Keratinocyte (primary cell): ENCODE results near the gene NEGR1. TPM values are rescaled to one million over a fixed set of nuclear protein-coding genes. Genes with fewer than 3 reads are reported as not detected.

Experiments
- DNase-seq: peaks from one replicate; pipeline ENCODE4 v3.0.0-alpha.2; 2011; ENCODE audit warnings: low read depth, missing footprints, low spot score
- FAIRE-seq: peaks from 2 replicates; lab custom pipeline; 2011; peaks lifted over from hg19 to GRCh38; lab: Jason Lieb, UNC
- H2AFZ ChIP-seq: 2 replicates; pipeline ENCODE4 v1.6.0; 2012; ENCODE audit warnings: low read length, control low read depth, inconsistent platforms; ENCODE audit not compliant: control insufficient read depth
- H3K27ac ChIP-seq: 2 replicates; pipeline ENCODE4 v1.5.1; 2011; ENCODE audit warnings: low read length; ENCODE audit not compliant: control insufficient read depth, insufficient read depth
- H3K27me3 ChIP-seq: 3 replicates; pipeline ENCODE4 v1.6.0; 2011; ENCODE audit warnings: low read length; ENCODE audit not compliant: control insufficient read depth, insufficient read depth; ENCODE audit errors: extremely low read depth
- H3K36me3 ChIP-seq, 2 experiments: 2 replicates in 1 of 2; 3 replicates in 1 of 2; pipeline ENCODE4 v1.5.1; 2011; ENCODE audit warnings: low read length in 2 of 2, mild to moderate bottlenecking in 1 of 2; ENCODE audit not compliant: control insufficient read depth in 2 of 2, insufficient read depth in 2 of 2; ENCODE audit errors: extremely low read depth in 1 of 2
- H3K4me1 ChIP-seq: 3 replicates; pipeline ENCODE4 v1.5.1; 2011; ENCODE audit warnings: low read length; ENCODE audit not compliant: control insufficient read depth, insufficient read depth; ENCODE audit errors: extremely low read depth
- H3K4me2 ChIP-seq: 3 replicates; pipeline ENCODE4 v1.6.0; 2011; ENCODE audit warnings: low read depth, low read length; ENCODE audit not compliant: control insufficient read depth, insufficient read depth; ENCODE audit errors: extremely low read depth
- H3K4me3 ChIP-seq, 3 experiments: fragments of 200-600 bp in 1 of 3; sonication (generic) in 1 of 3; 2 replicates in 2 of 3; 3 replicates in 1 of 3; pipeline ENCODE4 v1.5.1; 2011 to 2016; ENCODE audit warnings: low read length in 3 of 3, mild to moderate bottlenecking in 3 of 3, control low read depth in 2 of 3, inconsistent platforms in 1 of 3, low read depth in 1 of 3, mixed read lengths in 1 of 3, mixed run types in 1 of 3, moderate library complexity in 1 of 3; ENCODE audit not compliant: control insufficient read depth in 2 of 3, insufficient read depth in 2 of 3; ENCODE audit errors: extremely low read depth in 1 of 3
- H3K79me2 ChIP-seq: 2 replicates; pipeline ENCODE4 v1.6.0; 2012; ENCODE audit warnings: low read length; ENCODE audit not compliant: control insufficient read depth, insufficient read depth
- H3K9ac ChIP-seq: 3 replicates; pipeline ENCODE4 v1.6.0; 2011; ENCODE audit warnings: low read length; ENCODE audit not compliant: control insufficient read depth, insufficient read depth; ENCODE audit errors: extremely low read depth
- H3K9me1 ChIP-seq: 3 replicates; pipeline ENCODE4 v1.6.0; 2011; ENCODE audit warnings: low read length; ENCODE audit not compliant: control insufficient read depth, insufficient read depth; ENCODE audit errors: extremely low read depth
- H3K9me3 ChIP-seq: 2 replicates; pipeline ENCODE4 v1.5.1; 2012; ENCODE audit warnings: low read depth, low read length; ENCODE audit not compliant: control insufficient read depth
- H4K20me1 ChIP-seq: 3 replicates; pipeline ENCODE4 v1.6.0; 2011; ENCODE audit warnings: low read length; ENCODE audit not compliant: control insufficient read depth, insufficient read depth; ENCODE audit errors: extremely low read depth
- EZH2 ChIP-seq: IDR thresholded peaks from one replicate; pipeline ENCODE4 v1.6.1; 2012; ENCODE audit warnings: inconsistent platforms, mild to moderate bottlenecking, low read length, moderate library complexity
- dilution Hi-C: fragments of 300-500 bp; cut with MboI; formaldehyde crosslinking; loops from one replicate; pipeline ENCODE4 v1.7.0; 2020; ENCODE audit warnings: low sequenced_read_pairs; ENCODE audit not compliant: extremely low pct_ligation_motif_present
- polyA plus RNA-seq, 5 experiments: library from polyadenylated mRNA; depleted of rRNA in 3 of 5; stranded (reverse) in 3 of 5; stranded (forward) in 1 of 5; unstranded in 1 of 5; fragments of >200 nt; gene quantifications; 1 replicate in 1 of 5; 2 replicates in 3 of 5; 3 replicates in 1 of 5; pipeline versions ENCODE4 v1.2.1 to v1.2.3, GENCODE V29; 2011 to 2012; ENCODE audit warnings: missing spikeins in 2 of 5, low read depth in 1 of 5, low replicate concordance in 1 of 5
- TF ChIP-seq, protein P1 (sequence below), 3 experiments: IDR thresholded peaks in 1 of 3; conservative IDR thresholded peaks in 1 of 3; optimal IDR thresholded peaks in 1 of 3; 2 replicates in 2 of 3; 3 replicates in 1 of 3; pipeline versions ENCODE3 to v1.5.1; 2011; ENCODE audit warnings: low read length in 3 of 3, mild to moderate bottlenecking in 3 of 3, moderate library complexity in 2 of 3, control low read depth in 1 of 3, inconsistent platforms in 1 of 3; ENCODE audit not compliant: insufficient read depth in 2 of 3; ENCODE audit errors: extremely low read depth in 1 of 3

Gene NEGR1
- polyA plus RNA-seq, 1 donor (not counting 4 experiments of a cell fraction or from before 2014, with no cell fraction given) = 1.6 TPM

DNA sequence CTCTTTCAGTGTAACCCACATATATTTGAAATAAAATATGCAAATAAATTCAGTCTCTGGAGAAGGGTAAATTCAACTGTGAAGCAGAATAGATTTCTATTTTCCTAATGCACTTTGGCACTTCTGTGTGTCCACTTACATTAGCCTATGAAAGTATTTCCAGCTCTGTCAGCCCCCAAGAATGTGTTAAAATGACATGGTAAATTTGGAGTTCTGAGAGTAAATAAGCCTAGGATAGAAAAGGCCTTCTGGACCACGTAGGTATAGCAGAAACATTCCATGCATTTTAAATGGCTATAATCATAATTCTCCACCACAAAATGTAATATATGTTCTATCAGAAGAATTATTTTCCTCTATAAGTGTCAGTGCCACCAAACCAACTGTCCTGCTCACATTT lies 276.2 kb downstream of the NEGR1 start:
- Histone ChIP-seq H3K4me2 (no peak overlapping the region), H3K4me3 (no peak overlapping the region), H3K9me1 (no peaks in the 10 kb centered on the region), H4K20me1 (no peaks in the 10 kb centered on the region), H3K27me3 (no peaks in the 10 kb centered on the region), H3K27ac (no peak overlapping the region), H2AFZ (no peak overlapping the region), H3K4me1 (peaks cover 2% of the 10 kb centered on the region), H3K9me3 (no peaks in the 10 kb centered on the region), H3K36me3 (no peaks in the 10 kb centered on the region), H3K9ac (no peak overlapping the region), H3K79me2 (no peaks in the 10 kb centered on the region)
- dilution Hi-C loops = no loop called here
- FAIRE-seq (no peak), DNase-seq (no peak)
- TF ChIP-seq, protein P1, sequence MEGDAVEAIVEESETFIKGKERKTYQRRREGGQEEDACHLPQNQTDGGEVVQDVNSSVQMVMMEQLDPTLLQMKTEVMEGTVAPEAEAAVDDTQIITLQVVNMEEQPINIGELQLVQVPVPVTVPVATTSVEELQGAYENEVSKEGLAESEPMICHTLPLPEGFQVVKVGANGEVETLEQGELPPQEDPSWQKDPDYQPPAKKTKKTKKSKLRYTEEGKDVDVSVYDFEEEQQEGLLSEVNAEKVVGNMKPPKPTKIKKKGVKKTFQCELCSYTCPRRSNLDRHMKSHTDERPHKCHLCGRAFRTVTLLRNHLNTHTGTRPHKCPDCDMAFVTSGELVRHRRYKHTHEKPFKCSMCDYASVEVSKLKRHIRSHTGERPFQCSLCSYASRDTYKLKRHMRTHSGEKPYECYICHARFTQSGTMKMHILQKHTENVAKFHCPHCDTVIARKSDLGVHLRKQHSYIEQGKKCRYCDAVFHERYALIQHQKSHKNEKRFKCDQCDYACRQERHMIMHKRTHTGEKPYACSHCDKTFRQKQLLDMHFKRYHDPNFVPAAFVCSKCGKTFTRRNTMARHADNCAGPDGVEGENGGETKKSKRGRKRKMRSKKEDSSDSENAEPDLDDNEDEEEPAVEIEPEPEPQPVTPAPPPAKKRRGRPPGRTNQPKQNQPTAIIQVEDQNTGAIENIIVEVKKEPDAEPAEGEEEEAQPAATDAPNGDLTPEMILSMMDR (optimal IDR thresholded peaks at IDR 0.05 in 1 of 3, IDR thresholded peaks at IDR 0.05 in 1 of 3, conservative IDR thresholded peaks at IDR 0.05 in 1 of 3; ENCODE audit: extremely low read depth in 1 of 3, insufficient read depth in 2 of 3, low read length in 3 of 3) = no peak
- no peak for TF ChIP-seq EZH2

DNA sequence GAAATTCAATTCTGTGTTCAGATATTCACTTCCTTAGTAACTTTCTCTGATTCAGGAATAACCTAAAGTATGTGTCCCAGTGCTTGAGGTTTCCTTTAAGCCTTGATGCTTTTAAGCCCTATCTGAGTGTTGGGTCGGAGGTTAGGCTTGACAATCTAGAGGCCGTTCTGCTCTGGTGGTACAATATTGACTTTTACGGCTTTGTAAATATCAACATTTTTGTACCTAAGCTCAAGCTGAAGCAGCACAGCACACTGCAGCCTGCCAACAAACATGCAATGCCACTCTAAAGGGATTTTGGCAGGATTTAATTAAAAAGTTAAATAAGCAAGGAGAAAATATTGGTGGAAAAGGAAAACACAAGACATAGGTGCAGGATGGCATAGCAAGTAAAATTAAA lies 279.2 kb downstream of the NEGR1 start:
- no peak overlapping the region for H2AFZ ChIP-seq
- dilution Hi-C loops = no loop called here
- H3K4me2 ChIP-seq = no peak overlapping the region

More for the DNA sequence above, 279.2 kb downstream of the NEGR1 start:
- H3K9ac ChIP-seq = no peak overlapping the region
- H3K9me1 ChIP-seq = no peaks in the 10 kb centered on the region
- peaks cover 9% of the 10 kb centered on the region for H3K4me1 ChIP-seq
- DNase-seq = no peak
- H3K79me2 ChIP-seq = no peaks in the 10 kb centered on the region
- no peaks in the 10 kb centered on the region for H3K36me3 ChIP-seq
- FAIRE-seq = no peak
- H3K27ac ChIP-seq = no peak overlapping the region
- TF ChIP-seq, protein P1 (optimal IDR thresholded peaks at IDR 0.05 in 1 of 3, IDR thresholded peaks at IDR 0.05 in 1 of 3, conservative IDR thresholded peaks at IDR 0.05 in 1 of 3; ENCODE audit: extremely low read depth in 1 of 3, insufficient read depth in 2 of 3, low read length in 3 of 3) = no peak
- no peak for TF ChIP-seq EZH2
- no peak overlapping the region for H3K4me3 ChIP-seq
- no peaks in the 10 kb centered on the region for H4K20me1 ChIP-seq
- H3K27me3 ChIP-seq = no peaks in the 10 kb centered on the region
- H3K9me3 ChIP-seq = no peaks in the 10 kb centered on the region
